ENCODE results near the gene SUGP2. TPM values are rescaled to one million over a fixed set of nuclear protein-coding genes. Genes with fewer than 3 reads are reported as not detected.

The SUGP2 gene
- total and polyA plus RNA-seq, 9 of the 15 experiments (the other 6 are each of a cell fraction or from before 2014, with no cell fraction given) = 13.1 to 101 (median 63.1) TPM

DNA sequence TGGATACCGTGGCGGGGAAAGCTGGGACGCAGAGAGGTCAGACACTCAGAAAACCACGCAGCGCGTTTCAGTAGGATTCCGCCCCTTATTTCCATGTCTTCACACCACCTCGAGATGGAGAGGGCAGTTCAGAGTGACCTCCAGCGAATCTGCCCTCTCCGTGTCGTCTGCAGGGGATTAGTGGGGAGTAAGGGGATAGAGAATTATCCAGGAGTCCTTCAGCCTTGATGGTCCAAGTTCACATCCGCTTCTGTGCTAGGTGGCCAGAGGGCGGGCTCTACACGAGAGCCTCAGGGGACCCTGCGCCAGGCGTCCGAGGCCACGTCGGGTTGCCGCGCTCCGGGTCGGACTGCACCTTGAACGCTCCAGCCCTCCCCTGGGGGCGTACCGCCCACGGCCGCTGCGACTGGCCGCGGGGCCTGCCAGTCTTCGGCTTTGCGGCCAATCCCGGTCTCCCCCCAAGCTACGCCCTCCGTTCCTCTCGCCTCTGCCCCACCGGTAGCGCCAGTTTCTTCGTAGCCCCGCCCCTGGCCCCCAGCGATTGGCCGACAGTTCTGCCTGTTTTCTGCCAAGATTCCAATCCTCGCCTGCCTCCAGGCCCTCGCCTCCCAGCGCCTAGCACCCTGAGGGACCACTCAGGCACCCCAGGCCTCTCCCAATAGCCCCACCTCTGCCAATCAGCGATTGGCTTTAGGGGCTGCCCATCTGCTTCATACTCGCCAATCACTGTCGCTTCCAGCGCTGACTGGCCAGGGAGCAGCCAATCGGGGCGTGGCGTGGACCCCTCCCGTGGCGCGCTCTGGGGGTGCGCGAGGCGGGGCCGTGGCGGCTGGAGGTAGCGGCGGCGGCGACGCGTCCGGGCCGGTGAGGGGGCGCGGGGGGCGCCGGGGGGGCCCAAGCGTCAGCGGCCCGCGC, 30.1 kb upstream of the SUGP2 start, which contains the start of gene SLC25A42 (continued):
- no peak for TF ChIP-seq FOXM1 (IDR thresholded peaks at IDR 0.05; ENCODE audit: low read depth)
- no peak for TF ChIP-seq FOXM1 (CRISPR knock-in tag; IDR thresholded peaks at IDR 0.05; ENCODE audit: low read depth)
- TF ChIP-seq ZBTB2 (IDR thresholded peaks at IDR 0.05) = no peak
- no peak for TF ChIP-seq TAF15 (IDR thresholded peaks at IDR 0.05; ENCODE audit: low read depth, low read length)
- no peak for TF ChIP-seq BCL6 (CRISPR knock-in tag; IDR thresholded peaks at IDR 0.05)
- TF ChIP-seq ERF (CRISPR knock-in tag; IDR thresholded peaks at IDR 0.05) = no peak
- TF ChIP-seq TOE1 (IDR thresholded peaks at IDR 0.05; ENCODE audit: borderline replicate concordance) = no peak; the same call in 1 of the 2 replicates
- TF ChIP-seq TOE1 (CRISPR knock-in tag; IDR thresholded peaks at IDR 0.05; ENCODE audit: borderline replicate concordance, low read depth) = no peak
- no peak for TF ChIP-seq FOXJ3 (CRISPR knock-in tag; IDR thresholded peaks at IDR 0.05)
- no peak for TF ChIP-seq PTBP1 (IDR thresholded peaks at IDR 0.05; ENCODE audit: low read depth, low read length)
- TF ChIP-seq GABPA (tag; conservative IDR thresholded peaks at IDR 0.05; ENCODE audit: low read depth) = peak; percentile 61
- TF ChIP-seq MYC (IDR thresholded peaks at IDR 0.05; ENCODE audit: low read depth, low read length) = peak; percentile 49
- TF ChIP-seq MYC (CRISPR knock-in tag; IDR thresholded peaks at IDR 0.05; ENCODE audit: borderline replicate concordance, low read depth) = no peak
- TF ChIP-seq CBX5 (IDR thresholded peaks at IDR 0.05; ENCODE audit: borderline replicate concordance, low read depth) = no peak
- TF ChIP-seq, protein P1, sequence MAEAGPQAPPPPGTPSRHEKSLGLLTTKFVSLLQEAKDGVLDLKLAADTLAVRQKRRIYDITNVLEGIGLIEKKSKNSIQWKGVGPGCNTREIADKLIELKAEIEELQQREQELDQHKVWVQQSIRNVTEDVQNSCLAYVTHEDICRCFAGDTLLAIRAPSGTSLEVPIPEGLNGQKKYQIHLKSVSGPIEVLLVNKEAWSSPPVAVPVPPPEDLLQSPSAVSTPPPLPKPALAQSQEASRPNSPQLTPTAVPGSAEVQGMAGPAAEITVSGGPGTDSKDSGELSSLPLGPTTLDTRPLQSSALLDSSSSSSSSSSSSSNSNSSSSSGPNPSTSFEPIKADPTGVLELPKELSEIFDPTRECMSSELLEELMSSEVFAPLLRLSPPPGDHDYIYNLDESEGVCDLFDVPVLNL (CRISPR knock-in tag; IDR thresholded peaks at IDR 0.05; ENCODE audit: low read depth) = no peak
- TF ChIP-seq KLF13 (tag; IDR thresholded peaks at IDR 0.05; ENCODE audit: borderline replicate concordance, low read depth) = peak; percentile 37; the same call in 1 of the 2 replicates
- TF ChIP-seq, protein P2, sequence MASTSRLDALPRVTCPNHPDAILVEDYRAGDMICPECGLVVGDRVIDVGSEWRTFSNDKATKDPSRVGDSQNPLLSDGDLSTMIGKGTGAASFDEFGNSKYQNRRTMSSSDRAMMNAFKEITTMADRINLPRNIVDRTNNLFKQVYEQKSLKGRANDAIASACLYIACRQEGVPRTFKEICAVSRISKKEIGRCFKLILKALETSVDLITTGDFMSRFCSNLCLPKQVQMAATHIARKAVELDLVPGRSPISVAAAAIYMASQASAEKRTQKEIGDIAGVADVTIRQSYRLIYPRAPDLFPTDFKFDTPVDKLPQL (IDR thresholded peaks at IDR 0.05; ENCODE audit: extremely low read depth, insufficient read length) = no peak
- TF ChIP-seq SIX5 (IDR thresholded peaks at IDR 0.05; ENCODE audit: borderline replicate concordance in 1 of 2, insufficient read depth in 1 of 2, low read depth in 1 of 2, low read length in 2 of 2) = no peak
- TF ChIP-seq PHB (CRISPR knock-in tag; IDR thresholded peaks at IDR 0.05) = peak; percentile 78; the same call in 1 of the 2 replicates
- TF ChIP-seq SMAD3 (CRISPR knock-in tag; conservative IDR thresholded peaks at IDR 0.05) = 0 out of 2 replicates have a peak, but pooled peaks have one; percentile 7

Data from K562 (cell line).